GM18505 (cell line): ENCODE results near the gene OPCML.

ENCODE experiments used
- ATAC-seq: cut with Tn5 transposase; IDR thresholded peaks from one replicate; pipeline ENCODE4 v1.9.1; 2021; ENCODE audit not compliant: unreplicated experiment
- POLR2A ChIP-seq: IDR thresholded peaks from 4 replicates; pipeline ENCODE4 v1.6.1; 2011; ENCODE audit warnings: borderline replicate concordance; ENCODE audit not compliant: insufficient read depth, insufficient read length; ENCODE audit errors: extremely low read depth

Gene OPCML

GRCh38 chr11:133015457-133015856, 516.8 kb downstream of the OPCML start:
- TF ChIP-seq POLR2A: no peak
- ATAC-seq: no peak

DNA sequence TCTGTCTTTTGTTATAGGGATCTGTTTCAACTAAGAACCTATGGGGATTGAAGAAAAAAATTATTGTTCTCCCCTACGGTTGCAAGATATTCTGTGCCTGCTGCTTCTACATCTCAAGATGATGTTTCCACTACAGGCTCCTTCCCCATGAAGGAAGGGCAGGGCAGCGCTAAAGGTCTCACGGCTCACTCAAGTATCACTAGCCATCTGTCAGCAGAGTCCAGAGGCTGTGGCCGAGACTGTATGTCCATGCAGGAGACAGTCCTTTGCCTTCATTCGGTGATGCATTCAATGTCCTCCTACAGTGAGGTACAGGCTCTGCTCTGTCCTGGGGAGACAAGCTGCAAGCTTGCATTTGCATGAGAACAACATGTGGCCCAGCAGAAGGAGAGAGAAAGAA, 518.0 kb downstream of the OPCML start:
- ATAC-seq: no peak

GRCh38 chr11:133012803-133013202, 519.5 kb downstream of the OPCML start:
- ATAC-seq: no peak
- TF ChIP-seq POLR2A: no peak

More for the DNA sequence above, 518.0 kb downstream of the OPCML start:
- no peak for TF ChIP-seq POLR2A

GRCh38 chr11:133011604-133012003, 520.7 kb downstream of the OPCML start:
- TF ChIP-seq POLR2A: no peak
- no peak for ATAC-seq

GRCh38 chr11:133007027-133007584, 525.2 kb downstream of the OPCML start:
- ATAC-seq: no peak
- TF ChIP-seq POLR2A: no peak

GRCh38 chr11:133004369-133004768, 527.9 kb downstream of the OPCML start:
- ATAC-seq: no peak
- TF ChIP-seq POLR2A: no peak

DNA sequence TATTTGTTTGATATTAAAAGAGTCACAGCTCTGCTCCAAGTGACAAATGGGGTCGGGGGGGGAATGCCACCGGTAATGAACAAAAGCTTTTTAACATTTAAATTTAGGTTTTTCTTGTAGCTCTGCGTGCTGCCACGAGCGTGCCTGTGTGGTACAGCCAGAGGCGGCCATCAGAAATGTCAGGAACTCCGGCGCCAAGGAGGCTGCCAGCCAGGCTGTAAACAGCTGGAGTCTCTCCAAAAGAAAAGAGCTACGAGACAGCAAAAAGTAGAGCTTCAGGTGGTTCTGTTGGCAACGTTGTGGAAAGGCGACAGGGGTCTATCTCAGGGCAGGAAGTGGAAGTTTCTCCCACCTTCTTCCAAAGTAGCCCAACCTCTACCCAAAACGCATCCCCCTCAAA, 532.8 kb downstream of the OPCML start:
- ATAC-seq: no peak
- TF ChIP-seq POLR2A: no peak

- no peak for ATAC-seq
- no peak for TF ChIP-seq POLR2A
Observed at GRCh38 chr11:132999031-132999430, 533.3 kb downstream of the OPCML start.

GRCh38 chr11:132997396-132997795, 534.9 kb downstream of the OPCML start:
- ATAC-seq: no peak
- no peak for TF ChIP-seq POLR2A

DNA sequence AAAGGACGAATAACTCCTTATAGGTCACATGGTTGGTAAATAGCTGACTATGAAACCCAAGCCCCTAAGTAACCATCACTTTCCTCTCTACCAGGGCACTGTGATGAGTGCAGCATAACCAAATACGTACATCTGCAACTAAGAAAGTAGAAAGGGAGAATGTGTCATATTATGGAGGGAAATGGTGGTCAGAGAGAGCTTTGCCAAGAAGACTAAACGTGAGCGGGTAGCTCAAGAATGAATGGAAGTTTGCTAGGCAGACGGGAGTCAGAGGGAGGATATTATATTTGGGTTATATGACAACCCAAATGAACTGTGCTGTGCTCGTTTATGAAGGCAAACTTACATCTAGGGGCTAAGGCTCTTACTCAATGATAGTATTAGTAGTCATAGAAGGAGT, 537.3 kb downstream of the OPCML start:
- no peak for TF ChIP-seq POLR2A
- no peak for ATAC-seq

DNA sequence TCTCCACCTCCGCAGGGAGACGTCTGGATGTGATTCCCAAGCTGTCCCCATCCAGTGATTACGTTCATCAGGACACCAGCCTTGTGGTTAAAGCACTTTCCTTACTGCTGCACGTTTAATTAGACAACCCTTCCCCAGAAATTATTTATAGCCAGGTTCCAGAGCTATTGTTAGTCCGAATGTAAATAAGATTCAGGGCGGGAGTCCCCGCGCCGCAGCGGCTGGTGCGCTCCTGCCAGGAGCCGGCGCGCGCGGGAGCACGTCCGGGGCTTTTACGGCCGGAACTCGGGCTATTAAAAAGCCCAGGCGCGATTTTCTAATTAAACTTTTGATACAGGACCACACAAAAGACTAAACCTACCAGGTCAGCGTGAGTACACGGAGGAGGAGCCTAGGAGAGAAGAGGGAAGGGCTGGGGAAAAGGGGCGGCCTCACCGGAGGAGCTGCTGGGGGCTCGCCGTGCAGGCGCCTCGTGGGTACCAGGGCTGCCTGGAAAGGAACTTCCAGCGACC, 538.3 kb downstream of the OPCML start:
- no peak for ATAC-seq
- no peak for TF ChIP-seq POLR2A

DNA sequence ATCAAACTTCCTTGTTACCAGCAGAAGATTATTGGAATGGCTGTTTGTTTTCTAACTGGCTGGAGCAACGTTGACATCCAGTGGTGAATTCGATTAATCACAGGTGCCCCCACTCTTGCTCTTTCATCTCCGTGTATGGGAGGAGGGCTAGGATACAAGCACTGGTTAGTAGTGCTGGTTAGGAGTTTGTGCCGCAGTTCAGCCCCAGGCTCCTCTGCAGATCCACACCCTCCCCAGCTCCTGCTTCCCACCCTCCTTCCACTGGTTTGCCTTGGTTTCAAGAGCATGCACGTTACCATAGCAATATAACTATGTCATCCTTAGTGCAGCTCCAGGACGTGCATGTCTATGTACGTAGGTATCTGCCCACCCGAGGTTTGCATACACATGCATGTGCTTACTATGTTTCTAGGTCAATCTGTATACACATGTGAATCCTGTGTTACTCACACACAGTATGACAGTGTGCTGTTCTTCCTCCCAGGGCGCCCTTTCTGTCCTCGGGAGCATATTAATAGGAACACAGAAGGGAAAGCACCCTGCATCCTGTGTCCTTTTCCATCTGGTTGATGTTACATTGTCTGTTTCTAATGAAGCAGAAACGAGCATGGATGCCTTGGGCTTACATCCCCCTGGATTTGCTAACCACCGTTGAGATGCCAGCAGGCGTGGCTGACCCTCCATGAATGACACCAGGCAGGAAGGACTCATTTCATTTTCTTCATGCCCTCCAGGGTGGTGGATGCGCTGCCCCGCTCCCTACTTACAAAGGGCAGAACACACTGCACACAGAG, 539.3 kb downstream of the OPCML start:
- no peak for TF ChIP-seq POLR2A
- no peak for ATAC-seq

GRCh38 chr11:132988411-132988810, 543.9 kb downstream of the OPCML start:
- no peak for TF ChIP-seq POLR2A
- ATAC-seq: no peak

GRCh38 chr11:132987936-132988335, 544.4 kb downstream of the OPCML start:
- TF ChIP-seq POLR2A: no peak
- no peak for ATAC-seq
